H1 (cell line): ENCODE data around the gene FBXO44. TPM values are rescaled to one million over a fixed set of nuclear protein-coding genes. Genes with fewer than 3 reads are reported as not detected.

Experiments used
- CTCF ChIA-PET: fragments of 300-600 bp; sonication (Branson Sonifier 250); formaldehyde crosslinking; loops from one replicate; lab custom pipeline; 2021; ENCODE audit not compliant: partially characterized antibody; lab: Charles Lee
- POLR2A ChIA-PET: fragments of 300-600 bp; sonication (Branson Sonifier 250); formaldehyde crosslinking; loops from one replicate; lab custom pipeline; 2021; ENCODE audit warnings: inconsistent platforms; ENCODE audit not compliant: partially characterized antibody; lab: Charles Lee
- DNase-seq, 2 experiments: peaks; one replicate each; pipeline versions ENCODE4 v3.0.0 to v3.0.0-alpha.2; 2010 to 2022; ENCODE audit warnings: low spot score in 2 of 2, low read depth in 1 of 2, mixed read lengths in 1 of 2
- FAIRE-seq: peaks from 2 replicates; lab custom pipeline; 2011; peaks lifted over from hg19 to GRCh38; lab: Jason Lieb, UNC
- H2AFZ ChIP-seq: 2 replicates; pipeline ENCODE4 v1.8.1; 2012; ENCODE audit warnings: low read length, inconsistent platforms
- H2AK5ac ChIP-seq: 2 replicates; pipeline ENCODE4 v1.6.1; 2013; ENCODE audit warnings: low read depth, low read length
- H2BK120ac ChIP-seq: replicated peaks from 2 replicates; pipeline ENCODE3; 2013; ENCODE audit warnings: low read depth, low read length, inconsistent platforms
- H2BK12ac ChIP-seq: 2 replicates; pipeline ENCODE4 v1.6.1; 2013; ENCODE audit warnings: low read depth, low read length
- H2BK15ac ChIP-seq: 2 replicates; pipeline ENCODE4 v1.6.1; 2013; ENCODE audit warnings: low read length
- H2BK20ac ChIP-seq: 2 replicates; pipeline ENCODE4 v1.6.1; 2013; ENCODE audit warnings: low read length
- H2BK5ac ChIP-seq: 2 replicates; pipeline ENCODE4 v1.6.1; 2013; ENCODE audit warnings: low read depth, low read length
- H3K14ac ChIP-seq: 2 replicates; pipeline ENCODE4 v1.6.1; 2013; ENCODE audit warnings: inconsistent platforms; ENCODE audit not compliant: insufficient read length
- H3K18ac ChIP-seq: 2 replicates; pipeline ENCODE4 v1.6.1; 2013; ENCODE audit warnings: low read length; ENCODE audit errors: extremely low read depth
- H3K23ac ChIP-seq: 2 replicates; pipeline ENCODE4 v1.6.1; 2013; ENCODE audit warnings: inconsistent platforms; ENCODE audit not compliant: insufficient read length
- H3K23me2 ChIP-seq: 2 replicates; pipeline ENCODE4 v1.6.1; 2013; ENCODE audit warnings: low read depth, low read length
- H3K27ac ChIP-seq: 2 replicates; pipeline ENCODE4 v1.6.1; 2011; ENCODE audit warnings: low read depth, low read length, inconsistent platforms
- H3K27me3 ChIP-seq, 4 experiments: replicated peaks in 1 of 4; 1 replicate in 1 of 4; 2 replicates in 3 of 4; pipeline versions ENCODE4 v1.6.1 to v1.8.1; 2011 to 2013; ENCODE audit warnings: low read length in 3 of 4, mild to moderate bottlenecking in 3 of 4, inconsistent platforms in 2 of 4, mixed read lengths in 2 of 4, moderate library complexity in 1 of 4; ENCODE audit not compliant: control insufficient read depth in 3 of 4, insufficient read depth in 3 of 4; ENCODE audit errors: extremely low read depth in 1 of 4
- H3K36me3 ChIP-seq, 4 experiments: 2 replicates each; pipeline versions ENCODE4 v1.6.1 to v1.8.1; 2011 to 2013; ENCODE audit warnings: mild to moderate bottlenecking in 4 of 4, low read length in 3 of 4, moderate library complexity in 2 of 4, control low read depth in 1 of 4, inconsistent platforms in 1 of 4; ENCODE audit not compliant: insufficient read depth in 4 of 4, control insufficient read depth in 2 of 4
- H3K4ac ChIP-seq: replicated peaks from 2 replicates; pipeline ENCODE3; 2013; ENCODE audit warnings: low read length, low read depth, mixed read lengths, inconsistent platforms; ENCODE audit not compliant: insufficient read length
- H3K4me1 ChIP-seq, 4 experiments: replicated peaks in 1 of 4; 1 replicate in 1 of 4; 2 replicates in 3 of 4; pipeline versions ENCODE4 v1.6.1 to v1.8.1; 2011 to 2013; ENCODE audit warnings: low read length in 3 of 4, inconsistent platforms in 2 of 4, mixed read lengths in 1 of 4; ENCODE audit not compliant: insufficient read depth in 4 of 4, control insufficient read depth in 3 of 4
- H3K4me2 ChIP-seq, 2 experiments: 2 replicates each; pipeline versions ENCODE4 v1.6.1 to v1.8.1; 2011 to 2013; ENCODE audit warnings: low read depth in 2 of 2, low read length in 2 of 2, control low read depth in 1 of 2, inconsistent platforms in 1 of 2, mild to moderate bottlenecking in 1 of 2; ENCODE audit not compliant: insufficient read depth in 1 of 2
- H3K4me3 ChIP-seq, 4 experiments: fragments of 200-600, 300-600 bp in 1 of 4; sonication (generic), shearing (Covaris generic), sonication (Bioruptor Twin) in 1 of 4; 2 replicates each; pipeline versions ENCODE4 v1.5.1 to v1.8.1; 2011 to 2016; ENCODE audit warnings: low read length in 4 of 4, low read depth in 3 of 4, control low read depth in 2 of 4, inconsistent platforms in 2 of 4, mild to moderate bottlenecking in 2 of 4, mixed read lengths in 1 of 4, moderate library complexity in 1 of 4; ENCODE audit not compliant: insufficient read depth in 2 of 4; ENCODE audit errors: extremely low read depth in 1 of 4
- H3K56ac ChIP-seq: replicated peaks from 2 replicates; pipeline ENCODE3; 2013; ENCODE audit warnings: low read depth, mild to moderate bottlenecking, mixed read lengths, low read length, inconsistent platforms; ENCODE audit not compliant: insufficient read length
- H3K79me1 ChIP-seq: 2 replicates; pipeline ENCODE4 v1.6.1; 2013; ENCODE audit warnings: low read depth, low read length, control low read depth
- H3K79me2 ChIP-seq, 2 experiments: 2 replicates each; pipeline versions ENCODE4 v1.6.1 to v1.8.1; 2012 to 2013; ENCODE audit warnings: low read length in 2 of 2, mild to moderate bottlenecking in 2 of 2, inconsistent platforms in 1 of 2; ENCODE audit not compliant: insufficient read depth in 2 of 2, control insufficient read depth in 1 of 2
- H3K9ac ChIP-seq, 4 experiments: replicated peaks in 1 of 4; 1 replicate in 1 of 4; 2 replicates in 3 of 4; pipeline versions ENCODE4 v1.6.1 to v1.8.1; 2011 to 2013; ENCODE audit warnings: low read depth in 3 of 4, low read length in 3 of 4, control low read depth in 2 of 4, mild to moderate bottlenecking in 2 of 4, moderate library complexity in 2 of 4, inconsistent platforms in 1 of 4; ENCODE audit errors: extremely low read depth in 1 of 4
- H3K9me3 ChIP-seq, 2 experiments: 2 replicates each; pipeline versions ENCODE4 v1.6.1 to v1.8.1; 2012 to 2013; ENCODE audit warnings: mild to moderate bottlenecking in 2 of 2, moderate library complexity in 2 of 2, control low read depth in 1 of 2, inconsistent platforms in 1 of 2, low read depth in 1 of 2, low read length in 1 of 2, mixed read lengths in 1 of 2; ENCODE audit not compliant: insufficient read depth in 2 of 2
- H4K20me1 ChIP-seq, 2 experiments: replicated peaks in 1 of 2; 2 replicates each; pipeline versions ENCODE3 to v1.8.1; 2011 to 2013; ENCODE audit warnings: inconsistent platforms in 2 of 2, low read length in 2 of 2, mild to moderate bottlenecking in 1 of 2; ENCODE audit not compliant: insufficient read depth in 2 of 2, control insufficient read depth in 1 of 2
- H4K5ac ChIP-seq: 2 replicates; pipeline ENCODE4 v1.6.1; 2013; ENCODE audit warnings: low read length, low read depth, mixed read lengths, inconsistent platforms; ENCODE audit not compliant: insufficient read length
- H4K8ac ChIP-seq: 2 replicates; pipeline ENCODE4 v1.8.0; 2013; ENCODE audit warnings: mild to moderate bottlenecking, moderate library complexity, low read length, inconsistent platforms; ENCODE audit not compliant: insufficient read depth; ENCODE audit errors: extremely low read depth
- H4K91ac ChIP-seq: replicated peaks from 2 replicates; pipeline ENCODE3; 2013; ENCODE audit warnings: low read length, mixed read lengths, inconsistent platforms; ENCODE audit not compliant: insufficient read length
- KDM5A ChIP-seq: fragments of 200-600 bp; IDR thresholded peaks from 2 replicates; pipeline ENCODE4 v1.7.1; 2012; ENCODE audit warnings: mild to moderate bottlenecking, low read length, inconsistent platforms, mixed read lengths
- TEAD4 ChIP-seq: IDR thresholded peaks from 2 replicates; pipeline ENCODE4 v1.6.1; 2012; ENCODE audit warnings: low read depth, low read length, inconsistent platforms, mixed read lengths
- WGBS, 2 experiments: shearing (Covaris generic) in 1 of 2; methylation state at CpG; one replicate each; pipeline versions ENCODE4 v1.1.6 to v1.1.7; 2013 to 2015; ENCODE audit warnings: low lambda C conversion rate in 2 of 2, mixed read lengths in 2 of 2, inconsistent platforms in 1 of 2, low coverage in 1 of 2, missing lambda C conversion rate in 1 of 2; ENCODE audit not compliant: insufficient replicate concordance in 2 of 2, insufficient coverage in 1 of 2, insufficient read length in 1 of 2; ENCODE audit errors: extremely low coverage in 1 of 2, missing lambda C conversion rate in 1 of 2; 5-methylcytosine and 5-hydroxymethylcytosine counted together
- polyA plus RNA-seq, 7 experiments: library from polyadenylated mRNA; depleted of rRNA in 3 of 7; stranded (reverse) in 5 of 7; unstranded in 2 of 7; fragments of >200 nt in 5 of 7; fragments of 200-250 nt in 2 of 7; gene quantifications; 1 replicate in 5 of 7; 2 replicates in 1 of 7; 4 replicates in 1 of 7; pipeline versions ENCODE4 v1.2.1 to v1.2.3, GENCODE V29; 2011 to 2013; ENCODE audit warnings: missing spikeins in 2 of 7, mixed read lengths in 2 of 7
- total RNA-seq: library from RNA; stranded (reverse); fragmentation: NEBNext Ultra II Directional; extraction: Animal tissue kit (Norgen Biotek cat#: 25700); gene quantifications from 2 replicates; pipeline ENCODE4 v1.2.1, GENCODE V29; 2021

Gene FBXO44
- total and polyA plus RNA-seq, 2 of the 8 experiments (the other 6 are each of a cell fraction or from before 2014, with no cell fraction given) = 27.0 to 27.2 TPM

DNA sequence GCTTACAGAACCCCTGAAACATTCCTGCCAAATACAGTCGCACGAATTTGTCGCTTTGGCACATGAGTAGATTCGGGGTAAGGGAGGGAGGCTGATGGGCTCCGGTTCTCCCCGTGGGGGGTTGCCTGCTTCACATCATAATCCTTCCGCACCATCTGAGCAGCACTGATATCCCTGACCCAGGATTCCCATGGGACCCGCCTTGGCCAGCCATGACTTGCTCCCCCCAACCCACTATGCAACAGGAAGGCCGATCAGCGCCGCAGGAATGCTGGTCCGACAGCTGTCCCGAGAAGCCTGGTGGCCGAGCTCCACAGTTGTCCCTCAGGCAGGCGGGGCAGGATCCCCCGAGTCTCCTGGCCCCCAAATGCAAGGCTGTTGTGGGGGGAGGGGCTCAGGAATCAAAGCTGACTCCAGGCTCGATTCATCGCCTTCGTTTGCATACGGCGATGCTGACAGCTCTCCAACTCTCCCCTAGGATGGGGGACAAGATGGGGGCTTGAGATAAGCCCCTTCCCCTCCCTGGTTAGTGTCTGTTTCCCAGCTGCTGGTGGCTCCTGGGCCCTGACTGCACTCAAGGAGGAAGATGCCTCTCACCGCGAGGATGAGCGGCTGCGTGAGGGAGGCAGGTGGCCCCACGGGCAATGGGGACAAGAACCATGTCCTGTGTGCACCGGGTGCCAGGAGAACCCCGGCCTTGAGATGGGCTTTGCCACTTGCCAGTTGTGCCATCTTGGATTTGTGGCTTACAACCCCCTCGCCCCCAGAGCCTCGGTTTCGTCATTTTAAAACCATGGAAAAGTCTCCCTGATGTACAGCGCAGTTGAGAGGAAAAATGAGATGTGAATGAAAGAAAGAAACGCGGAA is 46.2 kb downstream of the FBXO44 start:
- Histone ChIP-seq H4K20me1 (peaks cover 0 to 7% of the 10 kb centered on the region in 2 experiments), H4K5ac (no peak overlapping the region), H4K91ac (peak overlapping the region; percentile 5), H2AK5ac (0 out of 2 replicates have a peak overlapping the region, but pooled peaks have one; percentile 87), H2BK12ac (peak overlapping the region; percentile 62; the same call in 1 of the 2 replicates), H3K23me2 (peaks cover 6% of the 10 kb centered on the region), H3K27me3 (no peaks in the 10 kb centered on the region; a peak in 1 of 7 replicates), H3K23ac (no peak overlapping the region), H4K8ac (no peak overlapping the region), H3K4me1 (peaks cover 6 to 37% (median 27%) of the 10 kb centered on the region in 4 experiments), H3K9me3 (no peaks in the 10 kb centered on the region), H2AFZ (no peak overlapping the region), H2BK15ac (0 out of 2 replicates have a peak overlapping the region, but pooled peaks have one; percentile 25), H3K27ac (no peak overlapping the region), H2BK120ac (no peak overlapping the region), H3K79me2 (peaks cover 6 to 15% of the 10 kb centered on the region in 2 experiments; a peak in 2 of 4 replicates), H3K56ac (no peak overlapping the region), H3K14ac (no peak overlapping the region), H2BK5ac (peak overlapping the region; percentile 77; the same call in 1 of the 2 replicates), H3K79me1 (peaks cover 9% of the 10 kb centered on the region), H3K4me2 (peak overlapping the region; percentile 14 to 43; a peak in 3 of 4 replicates), H3K4me3 (no peak overlapping the region; a peak in 1 of 8 replicates), H3K4ac (no peak overlapping the region), H3K36me3 (peaks cover 0 to 6% (median 0%) of the 10 kb centered on the region in 4 experiments; a peak in 1 of 8 replicates), H3K18ac (peak overlapping the region; percentile 36), H3K9ac (no peak overlapping the region), H2BK20ac (peak overlapping the region; percentile 73; the same call in 1 of the 2 replicates)
- FAIRE-seq = no peak
- peak in 1 of 2 experiments; percentile 58 for DNase-seq
- ChIA-PET CTCF (interaction anchor here (0.6 to 2.3 kb wide), 11 partner anchors 9 to 66 kb away, joined by 3 to 7 read pairs (median 4); partner anchors contain the start of gene DRAXIN), POLR2A (interaction anchor here (0.8 to 32.0 kb wide), 8 partner anchors 10 to 209 kb away, joined by 3 to 1025 read pairs (median 4); partner anchors contain the start of genes AGTRAP, DRAXIN, FBXO6 and MAD2L2)
- WGBS, 2 experiments = 78% methylated on average over 31 of the region's 34 CpGs; no CpG with 5 or more reads in 1 of the 2 experiments
- 0 out of 2 replicates have a peak, but pooled peaks have one; percentile 13 for TF ChIP-seq TEAD4
- TF ChIP-seq KDM5A = no peak
